ENCODE results near the gene LTBP4.

Gene LTBP4

DNA sequence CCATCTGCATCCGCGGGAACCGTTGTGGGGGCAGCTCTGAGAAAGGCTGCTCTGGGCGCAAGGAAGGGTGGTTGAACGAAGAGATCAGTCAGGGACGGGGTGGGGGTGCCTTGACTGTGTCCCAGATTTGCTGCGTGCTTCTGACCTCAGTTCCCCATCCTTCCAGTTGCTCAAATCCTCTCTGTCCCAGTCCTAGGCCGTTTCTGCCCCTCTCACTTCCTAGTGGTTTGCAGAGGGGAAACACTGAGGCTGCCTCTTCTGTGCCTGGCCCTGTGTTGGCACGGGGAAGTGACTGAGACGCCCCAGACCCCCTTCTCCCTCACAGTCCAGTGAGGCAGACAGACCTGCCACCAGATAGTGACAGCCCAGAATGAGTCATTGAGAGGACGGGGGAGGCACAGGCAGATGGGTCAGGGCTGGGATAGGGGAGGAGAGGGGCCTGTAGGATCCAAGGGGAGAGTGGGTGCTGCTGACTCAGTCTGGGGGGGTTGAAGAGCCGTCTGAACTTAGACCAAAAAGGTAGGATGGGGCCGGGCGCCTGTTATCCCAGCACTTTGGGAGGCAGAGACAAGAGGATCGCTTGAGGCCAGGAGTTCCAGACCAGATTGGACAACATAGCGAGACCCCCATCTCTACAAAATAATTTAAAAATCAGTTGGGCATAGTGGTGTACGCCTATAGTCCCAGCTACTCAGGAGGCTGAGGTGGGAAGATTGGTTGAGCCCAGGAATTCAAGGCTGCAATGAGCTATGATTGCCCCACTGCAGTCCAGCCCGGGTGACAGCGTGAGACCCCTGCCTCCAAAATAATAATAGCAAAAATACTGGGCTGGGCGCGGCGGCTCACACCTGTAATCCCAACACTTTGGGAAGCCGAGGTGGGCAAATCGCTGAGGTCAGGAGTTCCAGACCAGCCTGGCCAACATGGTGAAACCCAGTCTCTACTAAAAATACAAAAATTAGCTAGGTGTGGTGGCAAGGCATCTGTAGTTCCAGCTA lies 62.8 kb downstream of the LTBP4 start:
- peaks cover 11% of the 10 kb centered on the region for H3K36me3 Mint-ChIP-seq (ENCODE audit: insufficient read depth)
- H3K4me1 Mint-ChIP-seq (ENCODE audit: low read depth in 2 of 2) = peaks cover 8 to 12% of the 10 kb centered on the region in 2 donors
- H3K27me3 Mint-ChIP-seq = peaks cover 0 to 12% of the 10 kb centered on the region in 2 donors
- ATAC-seq (replicated peaks) = peak; percentile 9
- peak in 1 of 3 experiments; percentile 7 for DNase-seq
- H3K4me3 Mint-ChIP-seq = peak overlapping the region; percentile 82 to 84
- no peaks in the 10 kb centered on the region for H3K9me3 Mint-ChIP-seq
- peak overlapping the region; percentile 93 to 94 for H3K27ac Mint-ChIP-seq

DNA sequence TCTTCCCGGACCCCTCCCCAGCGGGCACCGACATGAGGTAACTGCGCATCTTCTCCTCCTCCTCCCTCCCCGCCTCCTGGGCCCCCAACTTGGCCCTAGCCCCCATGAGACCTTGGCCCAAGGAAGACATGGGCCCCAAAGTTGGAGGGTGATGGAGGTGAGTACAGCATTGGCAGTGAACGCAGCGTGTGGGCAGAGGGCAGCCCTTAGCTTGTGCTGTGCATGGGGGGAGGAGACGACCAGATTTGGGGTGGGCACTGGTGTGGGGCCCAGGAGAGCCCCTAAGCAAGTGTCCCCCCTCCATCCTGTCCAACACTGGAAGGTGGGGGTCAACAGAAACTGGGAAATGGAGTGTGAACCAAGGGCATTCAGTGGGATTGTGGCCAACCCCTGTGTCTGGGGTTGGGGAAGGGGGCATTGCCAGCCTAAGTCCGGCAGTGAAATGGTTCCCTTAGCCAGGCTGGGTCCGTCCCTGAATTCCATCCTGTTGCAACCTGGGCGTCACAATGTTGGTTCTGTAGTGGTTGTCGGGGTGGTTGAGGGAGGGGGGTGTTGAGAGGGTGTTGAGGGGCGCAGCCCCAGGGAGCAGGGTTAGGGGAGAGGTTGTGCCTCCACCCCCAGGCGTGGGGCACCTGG lies 65.8 kb downstream of the LTBP4 start:
- no peaks in the 10 kb centered on the region for H3K27me3 Mint-ChIP-seq
- peaks cover 8 to 12% of the 10 kb centered on the region in 2 donors for H3K4me1 Mint-ChIP-seq (ENCODE audit: low read depth in 2 of 2)
- ATAC-seq (replicated peaks) (no peak), DNase-seq (no peak)
- no peak overlapping the region for H3K4me3 Mint-ChIP-seq
- peak overlapping the region in 1 of 2 donors; percentile 38 for H3K27ac Mint-ChIP-seq
- no peaks in the 10 kb centered on the region for H3K9me3 Mint-ChIP-seq
- H3K36me3 Mint-ChIP-seq (ENCODE audit: insufficient read depth) = peaks cover 11% of the 10 kb centered on the region

DNA sequence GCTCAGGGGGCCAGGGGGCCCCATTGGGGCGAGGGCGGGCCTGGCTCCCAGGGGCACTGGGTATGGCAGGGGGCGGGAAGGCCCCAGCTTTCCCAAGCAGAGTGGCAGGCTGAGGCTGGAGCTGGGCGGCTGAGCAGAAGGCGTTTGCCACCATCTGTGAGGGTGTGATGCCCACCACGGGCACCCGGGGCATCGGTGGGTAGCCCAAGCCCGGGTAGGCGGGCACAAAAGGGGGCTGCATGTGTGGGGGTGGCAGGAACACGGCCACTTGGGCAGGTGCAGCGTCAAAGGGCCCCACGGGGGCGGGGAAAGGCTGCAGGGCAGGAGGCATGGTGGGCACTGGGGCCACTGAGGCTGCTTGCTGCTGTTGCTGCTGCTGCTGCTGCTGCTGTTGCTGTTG lies 66.4 kb downstream of the LTBP4 start:
- ATAC-seq (replicated peaks) = no peak

DNA sequence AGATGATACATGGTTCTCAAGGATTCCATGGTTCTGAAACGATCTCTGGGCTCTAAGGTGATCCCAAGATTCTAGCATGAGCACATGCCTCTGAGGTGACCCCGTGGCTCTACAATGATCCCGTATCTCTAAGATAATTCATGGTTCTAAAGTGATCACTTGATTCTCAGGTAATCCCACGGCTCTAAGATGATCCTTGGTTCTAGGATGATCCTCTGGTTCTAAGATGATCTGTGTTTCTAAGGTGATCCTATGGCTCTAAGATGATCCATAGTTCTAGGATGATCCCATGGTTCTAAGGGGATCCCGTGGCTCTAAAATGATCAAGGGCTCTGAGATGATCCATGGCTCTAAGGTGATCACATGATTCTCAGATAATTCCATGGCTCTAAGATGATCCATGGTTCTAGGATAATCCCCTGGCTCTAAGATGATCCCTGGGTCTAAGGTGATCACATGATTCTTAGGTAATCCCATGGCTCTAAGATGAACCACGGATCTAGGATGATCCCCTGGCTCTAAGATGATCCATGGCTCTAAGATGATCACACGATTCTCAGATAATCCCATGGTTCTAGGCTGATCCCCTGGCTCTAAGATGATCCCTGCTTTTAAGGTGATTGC lies 67.9 kb downstream of the LTBP4 start:
- no peaks in the 10 kb centered on the region for H3K9me3 Mint-ChIP-seq
- no peak for ATAC-seq (replicated peaks)

More for the DNA sequence above, 66.4 kb downstream of the LTBP4 start:
- Mint-ChIP-seq H3K27ac (no peak overlapping the region), H3K36me3 (ENCODE audit: insufficient read depth) (peaks cover 5% of the 10 kb centered on the region), H3K9me3 (no peaks in the 10 kb centered on the region), H3K27me3 (no peaks in the 10 kb centered on the region), H3K4me3 (no peak overlapping the region), H3K4me1 (ENCODE audit: low read depth in 2 of 2) (peaks cover 8 to 11% of the 10 kb centered on the region in 2 donors)
- no peak for DNase-seq

DNA sequence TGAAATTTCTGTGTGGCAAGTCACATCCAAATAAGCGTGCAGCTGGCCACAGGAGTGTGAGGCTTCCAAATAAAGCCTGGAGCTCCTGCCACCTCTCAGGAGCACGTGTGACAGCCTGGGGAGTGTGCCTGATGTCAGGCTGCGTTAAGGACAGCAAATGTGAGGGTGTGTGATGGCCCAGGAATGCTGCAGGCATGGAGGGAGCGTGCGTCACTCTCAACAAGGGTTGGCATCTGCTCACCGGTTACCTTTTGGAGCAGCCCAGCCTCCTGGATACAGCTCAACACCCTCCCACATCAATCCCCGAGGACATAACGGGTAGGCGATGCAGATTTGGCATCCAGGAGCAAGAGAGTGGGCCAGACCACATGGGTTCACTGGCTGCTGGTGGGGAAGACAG lies 70.2 kb downstream of the LTBP4 start:
- Mint-ChIP-seq H3K9me3 (no peaks in the 10 kb centered on the region), H3K36me3 (ENCODE audit: insufficient read depth) (no peaks in the 10 kb centered on the region), H3K4me3 (no peak overlapping the region), H3K27me3 (no peaks in the 10 kb centered on the region), H3K27ac (no peak overlapping the region), H3K4me1 (ENCODE audit: low read depth in 2 of 2) (peaks cover 0 to 1% of the 10 kb centered on the region in 2 donors)
- ATAC-seq (replicated peaks) (no peak), DNase-seq (no peak)

More for the DNA sequence above, 67.9 kb downstream of the LTBP4 start:
- H3K27ac Mint-ChIP-seq = no peak overlapping the region
- no peaks in the 10 kb centered on the region for H3K27me3 Mint-ChIP-seq
- DNase-seq = no peak
- H3K4me3 Mint-ChIP-seq = no peak overlapping the region
- peaks cover 0 to 1% of the 10 kb centered on the region in 2 donors for H3K4me1 Mint-ChIP-seq (ENCODE audit: low read depth in 2 of 2)
- H3K36me3 Mint-ChIP-seq (ENCODE audit: insufficient read depth) = no peaks in the 10 kb centered on the region

DNA sequence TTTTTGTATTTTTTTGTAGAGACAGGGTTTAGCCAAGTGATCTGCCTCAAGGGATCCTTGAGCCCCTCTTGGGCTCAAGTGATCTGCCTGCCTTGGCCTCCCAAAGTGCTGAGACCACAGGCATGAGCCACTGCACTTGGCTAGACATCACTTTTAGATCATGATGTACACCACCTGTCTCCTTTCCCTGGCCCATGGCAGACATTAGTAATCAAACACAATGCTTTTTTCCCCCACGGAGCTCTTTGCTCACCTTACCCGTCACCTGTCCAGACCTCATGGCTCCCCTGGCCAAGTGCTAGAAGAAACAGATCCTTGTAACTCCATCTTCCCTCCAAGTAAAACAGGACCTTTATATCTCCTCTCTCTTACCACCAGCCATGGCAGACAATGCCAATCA lies 70.9 kb downstream of the LTBP4 start:
- no peak for DNase-seq
- H3K27me3 Mint-ChIP-seq = no peaks in the 10 kb centered on the region
- ATAC-seq (replicated peaks) = no peak
- no peak overlapping the region for H3K4me3 Mint-ChIP-seq
- H3K4me1 Mint-ChIP-seq (ENCODE audit: low read depth in 2 of 2) = no peaks in the 10 kb centered on the region
- H3K36me3 Mint-ChIP-seq (ENCODE audit: insufficient read depth) = peaks cover 3% of the 10 kb centered on the region
- H3K9me3 Mint-ChIP-seq = no peaks in the 10 kb centered on the region
- no peak overlapping the region for H3K27ac Mint-ChIP-seq

DNA sequence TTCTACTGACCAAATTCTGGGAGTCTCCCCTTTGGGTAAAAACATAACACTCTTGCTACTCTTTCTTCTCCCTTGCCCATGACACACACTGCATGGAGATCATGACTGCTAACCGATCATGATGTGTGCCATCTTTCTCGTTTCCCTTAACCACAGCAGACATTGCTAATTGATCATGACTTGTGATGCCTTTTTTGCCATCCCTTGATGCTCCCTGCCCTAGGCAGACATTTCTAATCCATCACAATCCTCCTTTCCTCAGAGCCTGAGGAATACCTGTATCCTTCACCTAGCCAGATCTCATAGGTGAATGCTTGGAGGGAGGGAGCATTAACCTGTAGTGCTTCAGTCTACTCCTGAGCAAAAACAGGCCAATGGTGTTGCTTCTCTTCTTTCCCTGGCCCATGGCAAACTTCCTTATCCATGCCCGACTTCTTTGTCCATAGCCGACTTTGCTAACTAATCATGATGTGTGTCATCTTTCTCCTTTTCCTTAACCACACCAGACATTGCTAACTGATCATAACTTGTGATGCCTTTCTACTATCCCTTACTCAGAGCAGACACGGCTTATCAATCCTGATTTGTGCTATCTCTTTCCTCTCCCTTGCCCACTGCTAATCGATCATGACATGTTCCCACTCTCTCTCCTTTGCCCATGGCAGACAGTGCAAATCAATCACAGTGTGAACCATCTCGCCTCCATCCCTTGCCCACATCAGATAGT lies 71.6 kb downstream of the LTBP4 start:
- Mint-ChIP-seq H3K4me1 (ENCODE audit: low read depth in 2 of 2) (no peaks in the 10 kb centered on the region), H3K4me3 (no peak overlapping the region), H3K36me3 (ENCODE audit: insufficient read depth) (peaks cover 3% of the 10 kb centered on the region), H3K9me3 (no peaks in the 10 kb centered on the region), H3K27me3 (no peaks in the 10 kb centered on the region), H3K27ac (no peak overlapping the region)
- DNase-seq (no peak), ATAC-seq (replicated peaks) (no peak)

DNA sequence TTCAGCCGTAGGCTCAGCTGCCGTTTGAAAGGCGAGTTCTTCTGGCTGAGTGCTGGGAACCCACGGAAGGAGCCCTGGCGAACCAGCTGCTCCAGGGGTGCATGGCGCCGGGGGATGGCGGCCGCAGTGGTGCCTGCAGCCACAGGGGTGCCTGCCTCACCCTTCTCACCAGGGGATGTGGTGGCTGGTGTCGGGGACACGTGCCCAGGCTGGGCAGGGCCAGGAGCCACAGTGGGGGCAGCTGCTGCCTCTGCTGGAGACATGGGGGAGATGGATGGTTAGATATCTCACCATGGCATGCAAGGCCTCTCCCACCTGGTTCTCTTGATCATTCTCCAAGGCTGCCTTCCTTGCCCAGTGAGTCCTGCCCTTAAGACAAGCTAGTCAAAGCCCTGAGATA lies 72.2 kb downstream of the LTBP4 start:
- no peaks in the 10 kb centered on the region for H3K27me3 Mint-ChIP-seq
- no peaks in the 10 kb centered on the region for H3K9me3 Mint-ChIP-seq
- H3K27ac Mint-ChIP-seq = no peak overlapping the region
- H3K4me3 Mint-ChIP-seq = no peak overlapping the region
- no peaks in the 10 kb centered on the region for H3K4me1 Mint-ChIP-seq (ENCODE audit: low read depth in 2 of 2)
- peak in 2 of 3 experiments; percentile 29 to 37 for DNase-seq
- ATAC-seq (replicated peaks) = peak; percentile 98
- peaks cover 3% of the 10 kb centered on the region for H3K36me3 Mint-ChIP-seq (ENCODE audit: insufficient read depth)

DNA sequence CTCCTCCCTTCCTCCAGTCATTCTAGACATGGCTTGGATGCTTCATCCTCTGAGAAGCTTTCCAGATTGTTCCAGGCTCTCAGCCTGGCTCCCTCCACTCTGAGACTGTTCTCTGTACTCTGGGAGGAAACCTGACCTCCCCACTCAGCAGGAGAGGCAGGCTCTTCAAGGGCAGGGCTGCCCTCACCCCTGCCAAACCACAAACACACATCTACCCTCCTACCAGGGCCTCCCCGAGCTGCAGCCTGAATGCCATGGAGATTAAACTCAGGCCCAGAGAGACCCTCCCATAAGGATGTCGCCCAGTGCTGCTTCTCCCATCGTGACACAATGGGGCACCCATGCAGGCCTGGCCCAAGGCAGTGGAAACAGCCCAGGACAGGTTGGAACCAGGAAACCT lies 73.1 kb downstream of the LTBP4 start:
- H3K4me1 Mint-ChIP-seq (ENCODE audit: low read depth in 2 of 2) = no peaks in the 10 kb centered on the region
- H3K36me3 Mint-ChIP-seq (ENCODE audit: insufficient read depth) = peaks cover 3% of the 10 kb centered on the region
- H3K27me3 Mint-ChIP-seq = no peaks in the 10 kb centered on the region
- peak; percentile 41 for ATAC-seq (replicated peaks)
- H3K4me3 Mint-ChIP-seq = no peak overlapping the region
- DNase-seq = no peak
- no peaks in the 10 kb centered on the region for H3K9me3 Mint-ChIP-seq
- H3K27ac Mint-ChIP-seq = no peak overlapping the region

DNA sequence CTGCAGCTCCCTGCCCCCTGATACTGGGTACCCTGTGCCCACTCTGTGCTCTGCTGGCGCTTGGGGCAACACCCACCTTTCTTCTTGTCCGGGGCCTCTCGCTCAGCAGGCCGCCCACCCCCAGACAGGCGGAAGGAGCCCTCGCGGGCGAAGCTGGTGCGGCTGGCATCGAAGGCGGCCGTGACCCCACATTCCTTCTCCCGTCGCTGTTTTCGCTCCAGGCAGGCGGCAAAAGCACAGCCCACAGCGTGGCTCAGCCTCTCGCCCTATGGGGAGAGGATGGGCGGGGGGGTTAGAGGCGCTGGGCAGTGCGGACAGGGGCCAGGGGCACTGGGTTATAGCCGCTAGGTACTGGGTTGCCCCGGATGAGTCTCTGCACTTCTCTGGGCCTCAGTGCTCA lies 76.0 kb downstream of the LTBP4 start:
- H3K4me1 Mint-ChIP-seq (ENCODE audit: low read depth in 2 of 2) = no peaks in the 10 kb centered on the region
- no peaks in the 10 kb centered on the region for H3K27me3 Mint-ChIP-seq
- peaks cover 6% of the 10 kb centered on the region for H3K36me3 Mint-ChIP-seq (ENCODE audit: insufficient read depth)
- H3K9me3 Mint-ChIP-seq = no peaks in the 10 kb centered on the region
- no peak for DNase-seq
- no peak overlapping the region for H3K4me3 Mint-ChIP-seq
- H3K27ac Mint-ChIP-seq = peak overlapping the region in 1 of 2 donors; percentile 9
- ATAC-seq (replicated peaks) = no peak

Data from effector memory CD8-positive, alpha-beta T cell (primary cell).